ENCODE data around the gene PYGO2.
A peak's percentile ranks its signal among the peaks of the same experiment; 100 is the strongest.

The PYGO2 gene

DNA sequence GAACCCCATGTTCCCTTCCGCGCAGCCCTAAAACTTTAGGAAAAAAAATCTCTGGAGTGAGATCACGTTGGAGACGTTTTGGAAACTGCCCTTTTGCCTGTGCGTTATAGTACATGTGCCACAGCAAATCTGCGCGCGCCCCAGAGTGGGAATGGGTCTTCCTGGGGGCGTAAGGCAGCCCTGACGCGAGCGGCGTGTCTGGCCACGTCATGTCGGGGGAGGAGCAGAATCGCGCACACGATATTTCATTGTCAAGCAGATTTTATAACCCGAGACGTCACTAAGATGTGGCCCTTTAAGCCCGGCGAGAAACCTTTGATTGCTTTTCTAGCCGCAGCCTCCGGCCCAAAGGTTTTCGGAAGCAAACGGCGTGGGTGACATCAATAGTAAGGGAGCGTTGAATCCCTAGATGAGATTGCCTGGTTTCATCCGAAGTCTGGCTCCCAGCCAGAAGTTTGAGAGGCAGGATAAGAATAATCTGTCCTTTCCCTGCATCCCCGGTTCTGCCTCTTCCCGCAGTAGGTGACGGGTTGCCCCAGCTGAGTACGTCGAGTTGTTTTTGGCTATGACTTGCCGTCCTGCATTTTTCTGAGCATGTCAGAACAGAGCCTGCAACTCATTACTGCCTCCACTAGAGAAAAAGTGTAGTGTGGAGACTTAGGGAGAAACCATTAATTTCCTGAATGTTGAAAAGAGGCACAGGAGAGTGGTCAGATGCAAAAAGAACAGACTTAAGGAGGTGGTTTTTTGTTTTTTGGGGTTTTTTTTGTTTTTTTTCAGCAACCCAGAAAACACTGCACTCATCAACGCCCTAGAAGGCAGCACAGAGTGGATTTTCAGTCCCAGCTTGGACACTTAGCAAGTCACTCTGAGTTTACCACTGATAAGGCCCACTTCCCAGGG is 24.2 kb downstream of the PYGO2 start:
- H3K4me3 ChIP-seq (ENCODE audit: low read depth, low read length): peak overlapping the region; percentile 62
- peak; percentile 92 for DNase-seq (ENCODE audit: low read depth)
- TF ChIP-seq, protein P1, sequence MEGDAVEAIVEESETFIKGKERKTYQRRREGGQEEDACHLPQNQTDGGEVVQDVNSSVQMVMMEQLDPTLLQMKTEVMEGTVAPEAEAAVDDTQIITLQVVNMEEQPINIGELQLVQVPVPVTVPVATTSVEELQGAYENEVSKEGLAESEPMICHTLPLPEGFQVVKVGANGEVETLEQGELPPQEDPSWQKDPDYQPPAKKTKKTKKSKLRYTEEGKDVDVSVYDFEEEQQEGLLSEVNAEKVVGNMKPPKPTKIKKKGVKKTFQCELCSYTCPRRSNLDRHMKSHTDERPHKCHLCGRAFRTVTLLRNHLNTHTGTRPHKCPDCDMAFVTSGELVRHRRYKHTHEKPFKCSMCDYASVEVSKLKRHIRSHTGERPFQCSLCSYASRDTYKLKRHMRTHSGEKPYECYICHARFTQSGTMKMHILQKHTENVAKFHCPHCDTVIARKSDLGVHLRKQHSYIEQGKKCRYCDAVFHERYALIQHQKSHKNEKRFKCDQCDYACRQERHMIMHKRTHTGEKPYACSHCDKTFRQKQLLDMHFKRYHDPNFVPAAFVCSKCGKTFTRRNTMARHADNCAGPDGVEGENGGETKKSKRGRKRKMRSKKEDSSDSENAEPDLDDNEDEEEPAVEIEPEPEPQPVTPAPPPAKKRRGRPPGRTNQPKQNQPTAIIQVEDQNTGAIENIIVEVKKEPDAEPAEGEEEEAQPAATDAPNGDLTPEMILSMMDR (IDR thresholded peaks at IDR 0.05; ENCODE audit: control insufficient read depth, extremely low read depth, insufficient read depth): peak; percentile 27; the same call in 1 of the 2 replicates

DNA sequence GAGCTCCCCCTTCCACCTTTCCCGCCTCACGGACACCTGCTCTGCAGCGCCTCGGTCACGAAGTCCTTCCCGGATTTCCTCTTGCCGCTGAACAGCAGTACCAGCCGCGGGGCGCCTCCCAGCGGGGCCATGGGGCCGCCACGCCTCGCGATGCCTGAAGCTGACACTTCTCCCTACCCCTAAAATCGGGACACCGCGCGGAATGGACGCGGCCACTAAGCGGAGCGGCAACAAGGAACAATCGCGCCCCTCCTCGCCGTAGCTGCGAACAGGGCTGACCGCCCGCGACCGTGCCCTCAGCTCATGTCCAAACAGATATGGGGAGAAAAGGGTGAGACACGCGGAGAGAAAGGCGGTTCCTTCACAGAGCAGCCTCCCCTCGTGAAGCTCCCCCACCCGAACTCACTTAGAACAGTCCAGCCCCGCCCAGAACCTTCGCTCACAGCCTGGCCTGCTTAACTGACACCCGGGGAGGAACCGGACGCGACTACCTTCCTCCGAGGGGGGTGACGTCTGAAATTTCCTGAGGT is 25.0 kb downstream of the PYGO2 start, which contains the start of gene PMVK:
Gene PMVK (minus strand): TSS at position 165 of the 530 bp plus-strand sequence. CDS start 34 bp downstream, at position 131.
- peak within 1 kb of the TSS; percentile 62 for H3K4me3 ChIP-seq (ENCODE audit: low read depth, low read length)
- TF ChIP-seq, protein P1 (IDR thresholded peaks at IDR 0.05; ENCODE audit: control insufficient read depth, extremely low read depth, insufficient read depth): peak; percentile 66
- DNase-seq (ENCODE audit: low read depth): peak; percentile 93

GRCh38 chr1:154935749-154936554 is 25.6 kb downstream of the PYGO2 start:
- peak overlapping the region; percentile 62 for H3K4me3 ChIP-seq (ENCODE audit: low read depth, low read length)
- DNase-seq (ENCODE audit: low read depth): no peak
- TF ChIP-seq, protein P1 (IDR thresholded peaks at IDR 0.05; ENCODE audit: control insufficient read depth, extremely low read depth, insufficient read depth): no peak

GRCh38 chr1:154934358-154934948 is 27.1 kb downstream of the PYGO2 start:
- no peak overlapping the region for H3K4me3 ChIP-seq (ENCODE audit: low read depth, low read length)
- DNase-seq (ENCODE audit: low read depth): no peak
- TF ChIP-seq, protein P1 (IDR thresholded peaks at IDR 0.05; ENCODE audit: control insufficient read depth, extremely low read depth, insufficient read depth): no peak

DNA sequence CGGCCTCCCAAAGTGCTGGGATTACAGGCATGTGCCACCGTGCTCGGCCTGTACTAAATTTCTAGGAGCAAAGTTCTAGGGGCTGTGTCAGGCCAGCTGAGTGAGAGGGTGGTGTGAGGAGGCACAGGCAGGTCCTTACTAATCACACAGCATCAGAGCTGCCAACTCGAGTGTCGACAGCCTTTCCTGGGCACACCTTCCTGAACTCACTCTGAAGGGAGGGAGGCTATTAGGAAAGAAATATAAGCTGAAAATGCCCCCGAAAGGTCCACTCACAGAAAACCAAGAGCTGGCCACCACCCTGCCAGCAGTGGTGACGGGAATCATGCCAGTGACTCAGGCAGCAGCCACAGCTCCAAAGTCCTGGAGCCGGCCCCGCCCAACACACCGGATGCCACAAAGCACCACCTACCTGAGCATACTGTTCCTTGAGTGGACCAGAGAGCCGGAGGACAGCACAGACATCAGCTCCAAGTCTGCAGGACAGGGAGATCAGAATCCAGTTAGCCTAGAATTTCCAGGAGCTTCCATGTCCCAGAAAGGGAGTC is 29.6 kb downstream of the PYGO2 start:
- TF ChIP-seq, protein P1 (IDR thresholded peaks at IDR 0.05; ENCODE audit: control insufficient read depth, extremely low read depth, insufficient read depth): no peak
- no peak overlapping the region for H3K4me3 ChIP-seq (ENCODE audit: low read depth, low read length)
- no peak for DNase-seq (ENCODE audit: low read depth)

GRCh38 chr1:154926201-154926600 is 35.4 kb downstream of the PYGO2 start:
- no peak overlapping the region for H3K4me3 ChIP-seq (ENCODE audit: low read depth, low read length)
- DNase-seq (ENCODE audit: low read depth): no peak
- TF ChIP-seq, protein P1 (IDR thresholded peaks at IDR 0.05; ENCODE audit: control insufficient read depth, extremely low read depth, insufficient read depth): no peak

All from LNCaP clone FGC (cell line).